ENCODE measurements around the gene MFAP4. TPM values are rescaled to one million over a fixed set of nuclear protein-coding genes. Genes with fewer than 3 reads are reported as not detected.

Gene MFAP4
- total RNA-seq, 2 donors from 2014 or later = 0.44 to 0.82 TPM

DNA sequence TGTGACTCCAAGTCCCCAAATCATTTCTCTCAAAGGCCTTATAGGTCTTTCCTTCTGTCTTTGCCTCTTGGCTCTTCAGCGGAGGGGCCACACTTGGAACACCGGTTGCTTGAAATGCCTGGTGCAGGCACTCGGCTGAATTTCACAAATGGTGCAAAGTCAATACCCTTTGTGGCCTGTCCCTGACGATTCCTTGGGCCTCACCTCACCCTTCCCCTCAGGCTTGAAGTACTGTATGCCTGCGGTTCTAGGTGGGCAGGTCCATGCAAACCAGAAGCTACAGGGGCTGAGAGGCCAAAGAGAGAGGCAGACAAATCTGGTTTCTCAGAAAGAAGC, 20.4 kb downstream of the MFAP4 start:
- Mint-ChIP-seq H3K9me3 (no peaks in the 10 kb centered on the region), H3K27ac (no peak overlapping the region), H3K36me3 (ENCODE audit: insufficient read depth in 2 of 2) (no peaks in the 10 kb centered on the region), H3K27me3 (ENCODE audit: low read depth) (no peaks in the 10 kb centered on the region), H3K4me3 (no peak overlapping the region), H3K4me1 (ENCODE audit: low read depth) (peaks cover 22% of the 10 kb centered on the region)
- ATAC-seq (replicated peaks in 1 of 2) (no peak), DNase-seq (no peak)

DNA sequence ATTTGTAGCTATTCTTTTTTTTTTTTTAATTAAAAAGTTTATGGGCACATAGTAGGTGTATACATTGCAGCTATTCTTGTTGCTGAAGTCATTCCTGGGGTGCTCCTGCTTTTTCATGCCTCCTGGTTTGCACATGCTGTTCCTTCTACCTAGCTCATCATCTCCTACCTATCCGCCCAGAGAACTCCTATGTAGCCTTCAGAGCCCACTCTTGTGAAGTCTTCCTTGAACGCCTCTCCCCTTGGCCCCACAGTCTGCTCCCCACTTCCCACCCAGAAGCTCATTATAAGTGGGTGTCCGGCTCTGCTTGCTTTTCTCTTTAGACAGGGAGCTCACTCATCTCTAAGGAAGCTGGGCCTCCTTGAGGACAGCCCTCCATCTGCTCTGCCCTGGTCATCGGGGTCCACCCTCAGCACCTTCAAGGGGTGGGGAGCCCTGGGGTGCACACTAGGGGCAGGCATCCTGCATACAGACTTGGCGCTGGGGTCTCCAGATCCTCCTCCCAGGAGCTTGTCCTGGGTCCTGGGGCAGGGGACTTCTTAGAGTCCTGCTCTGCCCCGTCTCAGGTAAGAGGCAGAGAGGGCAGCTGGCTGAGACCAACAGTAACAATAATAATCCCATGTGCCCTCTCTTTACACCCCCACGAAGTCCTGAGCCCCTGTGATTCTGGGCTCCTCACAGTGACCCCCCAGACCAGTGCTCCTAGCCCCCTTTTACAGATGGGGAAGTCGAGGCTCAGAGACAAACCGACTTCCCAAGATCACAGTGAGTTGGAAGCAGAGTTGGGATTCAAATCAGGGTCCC, 21.0 kb downstream of the MFAP4 start:
- no peak overlapping the region for H3K4me3 Mint-ChIP-seq
- ATAC-seq (replicated peaks in 1 of 2) (no peak), DNase-seq (no peak)
- no peaks in the 10 kb centered on the region for H3K36me3 Mint-ChIP-seq (ENCODE audit: insufficient read depth in 2 of 2)
- peaks cover 6% of the 10 kb centered on the region for H3K27me3 Mint-ChIP-seq (ENCODE audit: low read depth)
- H3K9me3 Mint-ChIP-seq = no peaks in the 10 kb centered on the region
- no peak overlapping the region for H3K27ac Mint-ChIP-seq
- peaks cover 23% of the 10 kb centered on the region for H3K4me1 Mint-ChIP-seq (ENCODE audit: low read depth)

GRCh38 chr17:19365499-19365817, 21.5 kb downstream of the MFAP4 start:
- Mint-ChIP-seq H3K27me3 (ENCODE audit: low read depth) (peaks cover 6% of the 10 kb centered on the region), H3K4me1 (ENCODE audit: low read depth) (peaks cover 17% of the 10 kb centered on the region), H3K4me3 (no peak overlapping the region), H3K27ac (no peak overlapping the region), H3K36me3 (ENCODE audit: insufficient read depth in 2 of 2) (no peaks in the 10 kb centered on the region), H3K9me3 (no peaks in the 10 kb centered on the region)
- no peak for ATAC-seq (replicated peaks in 1 of 2)
- no peak for DNase-seq

DNA sequence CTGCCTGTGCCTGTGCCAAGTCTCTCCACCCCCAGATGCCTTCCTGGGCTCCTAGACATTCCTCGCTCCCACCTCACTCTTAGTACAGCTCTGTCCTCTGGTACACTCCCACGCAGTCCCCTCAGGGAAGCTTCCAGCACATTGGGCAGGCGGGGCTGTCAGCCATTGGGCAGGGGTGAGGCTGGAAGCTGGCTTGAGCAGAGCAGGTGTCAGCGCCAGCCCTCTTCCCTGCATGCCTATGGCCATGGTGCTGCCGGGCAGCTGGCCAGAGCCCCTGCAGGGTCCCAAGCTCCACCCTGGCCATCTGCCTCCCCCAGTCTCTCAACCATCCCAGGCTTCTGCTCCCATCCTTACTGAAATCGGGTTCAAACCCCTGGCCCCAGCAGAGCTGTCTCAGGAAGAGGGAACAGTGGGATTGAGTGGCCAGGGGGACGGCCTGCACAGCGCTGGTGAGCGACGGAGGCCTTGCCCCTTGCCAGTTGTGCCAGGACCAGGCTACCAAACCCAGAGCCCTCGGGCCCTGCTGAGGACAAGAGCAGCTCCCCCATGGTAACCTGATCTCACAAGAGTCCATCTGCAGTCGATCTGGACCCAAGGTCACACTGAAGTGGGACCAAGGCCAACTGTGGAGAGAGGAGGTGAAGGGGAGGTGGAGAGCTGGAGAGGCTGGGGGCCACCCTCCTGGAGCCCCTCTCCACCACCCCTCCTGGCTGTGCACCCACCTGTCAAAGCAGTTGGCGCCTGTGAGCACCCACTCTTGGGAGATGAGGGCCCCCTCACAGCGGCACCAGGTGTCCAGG, 22.1 kb downstream of the MFAP4 start:
- ATAC-seq (replicated peaks in 1 of 2) (no peak), DNase-seq (no peak)
- H3K27me3 Mint-ChIP-seq (ENCODE audit: low read depth) = peaks cover 6% of the 10 kb centered on the region
- H3K9me3 Mint-ChIP-seq = no peaks in the 10 kb centered on the region
- peaks cover 12% of the 10 kb centered on the region for H3K4me1 Mint-ChIP-seq (ENCODE audit: low read depth)
- no peak overlapping the region for H3K27ac Mint-ChIP-seq
- H3K36me3 Mint-ChIP-seq (ENCODE audit: insufficient read depth in 2 of 2) = no peaks in the 10 kb centered on the region
- H3K4me3 Mint-ChIP-seq = no peak overlapping the region

GRCh38 chr17:19363460-19364035, 23.4 kb downstream of the MFAP4 start:
- Mint-ChIP-seq H3K4me3 (no peak overlapping the region), H3K4me1 (ENCODE audit: low read depth) (peaks cover 9% of the 10 kb centered on the region), H3K9me3 (no peaks in the 10 kb centered on the region), H3K27ac (no peak overlapping the region), H3K36me3 (ENCODE audit: insufficient read depth in 2 of 2) (no peaks in the 10 kb centered on the region), H3K27me3 (ENCODE audit: low read depth) (peaks cover 6% of the 10 kb centered on the region)
- ATAC-seq (replicated peaks in 1 of 2) (no peak), DNase-seq (no peak)

DNA sequence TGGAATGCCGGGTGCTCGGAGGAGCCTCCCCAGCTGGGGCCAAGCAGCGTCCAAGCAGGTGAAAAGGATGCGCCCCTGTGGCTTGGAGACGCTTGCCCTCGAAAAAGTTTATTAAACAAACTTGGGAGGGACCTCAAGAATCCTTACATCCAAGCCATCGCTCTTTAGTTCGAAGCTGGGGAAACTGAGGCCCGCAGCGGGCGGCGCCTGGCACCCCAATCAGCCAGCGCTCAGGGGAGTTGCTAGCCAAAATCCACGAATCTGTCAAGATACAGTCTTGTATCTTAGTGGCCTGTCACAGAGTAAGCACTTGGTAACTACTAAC, 23.9 kb downstream of the MFAP4 start:
- H3K36me3 Mint-ChIP-seq (ENCODE audit: insufficient read depth in 2 of 2) = no peaks in the 10 kb centered on the region
- H3K9me3 Mint-ChIP-seq = no peaks in the 10 kb centered on the region
- H3K27ac Mint-ChIP-seq = no peak overlapping the region
- H3K27me3 Mint-ChIP-seq (ENCODE audit: low read depth) = peaks cover 6% of the 10 kb centered on the region
- peaks cover 9% of the 10 kb centered on the region for H3K4me1 Mint-ChIP-seq (ENCODE audit: low read depth)
- DNase-seq (no peak), ATAC-seq (replicated peaks in 1 of 2) (no peak)
- H3K4me3 Mint-ChIP-seq = peak overlapping the region; percentile 87

DNA sequence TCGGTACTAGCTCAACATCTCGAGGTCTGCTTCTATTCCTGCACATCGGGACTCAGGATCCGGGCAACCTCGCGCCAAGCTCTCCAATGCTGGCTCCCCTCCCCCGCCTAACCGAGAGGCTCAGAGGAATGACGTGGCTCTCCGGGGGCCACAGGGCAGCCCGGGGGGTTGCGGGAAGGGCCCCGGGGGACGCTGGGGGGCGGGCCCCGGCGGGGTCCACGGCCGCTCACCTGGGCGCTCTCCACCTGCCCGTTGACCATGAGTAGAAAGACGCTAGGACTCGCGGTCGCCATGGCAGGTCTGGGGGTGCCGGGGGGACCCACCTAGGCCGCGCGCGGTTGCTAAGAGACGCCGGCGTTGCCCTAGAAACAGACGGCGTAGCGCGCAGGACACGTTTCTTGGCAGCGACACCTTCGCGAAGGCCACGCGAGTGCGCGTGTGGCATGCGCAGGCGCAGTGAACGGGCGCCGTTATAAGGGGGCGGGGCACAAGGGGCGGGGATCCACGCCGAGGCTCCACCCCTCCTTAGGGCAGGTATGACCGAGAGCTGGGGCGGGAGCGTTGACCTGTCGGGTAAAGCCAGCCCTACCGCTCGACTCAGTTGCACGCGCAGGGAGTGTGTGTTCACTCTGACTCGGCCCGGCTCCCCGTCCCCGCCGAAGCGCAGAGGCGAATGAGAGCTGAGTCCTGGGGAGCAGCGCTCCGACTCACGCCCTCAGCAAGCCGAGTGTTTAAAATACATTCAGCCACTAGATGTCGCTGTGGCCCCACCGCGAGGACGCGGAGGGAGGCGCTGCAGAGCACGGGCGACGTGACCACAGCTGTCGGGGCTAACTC, 24.5 kb downstream of the MFAP4 start, which contains the start of gene B9D1:
Gene B9D1 (minus strand): TSS at position 447 of the 837 bp plus-strand sequence. CDS start 154 bp downstream, at position 293.
- peak within 1 kb of the TSS; percentile 87 for H3K4me3 Mint-ChIP-seq
- no peak within 1 kb of the TSS for H3K27ac Mint-ChIP-seq
- peaks cover 6% of the 10 kb centered on the region for H3K27me3 Mint-ChIP-seq (ENCODE audit: low read depth)
- H3K36me3 Mint-ChIP-seq (ENCODE audit: insufficient read depth in 2 of 2) = no peaks in the 10 kb centered on the region
- ATAC-seq (replicated peaks in 1 of 2) = peak; percentile 87 to 88
- H3K9me3 Mint-ChIP-seq = no peaks in the 10 kb centered on the region
- DNase-seq = peak; percentile 87 to 90
- peaks cover 9% of the 10 kb centered on the region for H3K4me1 Mint-ChIP-seq (ENCODE audit: low read depth)

DNA sequence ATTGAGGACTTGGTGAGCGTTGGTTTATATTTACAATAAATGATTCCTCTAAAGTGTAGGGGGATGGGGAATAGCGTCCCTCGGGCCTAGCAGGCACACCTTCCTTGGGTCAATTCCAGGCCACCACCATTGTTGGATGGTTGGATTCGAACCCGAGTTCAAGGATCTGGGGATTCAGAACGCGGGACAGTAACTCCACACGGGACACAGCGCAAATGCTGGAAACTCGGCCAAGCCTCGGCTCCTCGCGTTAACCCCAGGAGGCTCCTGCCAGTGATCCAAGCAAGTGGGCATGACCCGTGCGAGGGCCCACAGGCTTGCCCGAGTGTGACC, 25.1 kb downstream of the MFAP4 start:
- peaks cover 7% of the 10 kb centered on the region for H3K27me3 Mint-ChIP-seq (ENCODE audit: low read depth)
- peaks cover 9% of the 10 kb centered on the region for H3K4me1 Mint-ChIP-seq (ENCODE audit: low read depth)
- H3K27ac Mint-ChIP-seq = no peak overlapping the region
- H3K9me3 Mint-ChIP-seq = no peaks in the 10 kb centered on the region
- H3K36me3 Mint-ChIP-seq (ENCODE audit: insufficient read depth in 2 of 2) = no peaks in the 10 kb centered on the region
- DNase-seq (no peak), ATAC-seq (replicated peaks in 1 of 2) (no peak)
- H3K4me3 Mint-ChIP-seq = peak overlapping the region; percentile 87

DNA sequence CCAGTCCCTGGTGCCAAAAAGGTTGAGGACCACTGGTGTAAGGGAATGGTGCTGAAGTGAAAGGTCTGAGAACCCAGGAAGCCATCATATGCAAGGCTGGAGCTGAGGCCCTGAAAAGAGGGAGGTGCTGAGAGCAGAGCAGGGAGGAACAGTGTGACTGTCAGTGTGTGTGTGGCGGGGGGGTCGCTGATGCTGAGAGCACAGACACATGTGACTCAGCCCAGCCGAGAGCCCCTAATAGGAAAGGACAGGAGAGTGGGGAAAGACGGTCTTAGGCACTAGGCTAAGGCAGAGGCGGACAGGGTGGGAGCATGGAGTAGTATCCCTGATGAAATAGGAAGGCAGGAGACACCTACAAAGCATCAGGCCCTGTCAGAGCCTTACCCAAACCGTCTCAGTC, 25.7 kb downstream of the MFAP4 start:
- DNase-seq = no peak
- H3K9me3 Mint-ChIP-seq = no peaks in the 10 kb centered on the region
- peaks cover 11% of the 10 kb centered on the region for H3K27me3 Mint-ChIP-seq (ENCODE audit: low read depth)
- ATAC-seq (replicated peaks in 1 of 2) = no peak
- H3K4me3 Mint-ChIP-seq = peak overlapping the region; percentile 38 to 87
- H3K36me3 Mint-ChIP-seq (ENCODE audit: insufficient read depth in 2 of 2) = no peaks in the 10 kb centered on the region
- H3K27ac Mint-ChIP-seq = no peak overlapping the region
- peaks cover 9% of the 10 kb centered on the region for H3K4me1 Mint-ChIP-seq (ENCODE audit: low read depth)

DNA sequence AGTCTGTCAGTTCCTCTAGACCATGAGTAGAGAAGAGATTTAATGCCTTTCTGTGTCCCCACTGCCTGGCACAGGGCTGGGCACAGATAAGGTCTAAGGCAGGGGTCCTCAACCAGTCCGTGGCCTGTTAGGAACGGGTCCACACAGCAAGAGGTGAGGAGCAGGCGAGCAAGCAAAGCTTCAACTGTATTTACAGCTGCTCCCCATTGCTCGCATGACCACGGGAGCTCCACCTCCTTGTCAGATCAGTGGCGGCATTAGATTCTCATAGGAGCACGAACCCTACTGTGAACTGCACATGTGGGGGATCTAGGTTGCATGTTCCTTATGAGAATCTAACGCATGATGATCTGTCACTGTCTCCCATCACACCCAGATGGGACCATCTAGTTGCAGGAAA, 26.2 kb downstream of the MFAP4 start:
- Mint-ChIP-seq H3K9me3 (no peaks in the 10 kb centered on the region), H3K4me1 (ENCODE audit: low read depth) (peaks cover 9% of the 10 kb centered on the region), H3K27ac (no peak overlapping the region), H3K27me3 (ENCODE audit: low read depth) (peaks cover 11% of the 10 kb centered on the region), H3K36me3 (ENCODE audit: insufficient read depth in 2 of 2) (no peaks in the 10 kb centered on the region), H3K4me3 (no peak overlapping the region)
- ATAC-seq (replicated peaks in 1 of 2) = no peak
- no peak for DNase-seq

GRCh38 chr17:19359856-19360255, 27.1 kb downstream of the MFAP4 start:
- ATAC-seq (replicated peaks in 1 of 2) (no peak), DNase-seq (no peak)
- no peaks in the 10 kb centered on the region for H3K36me3 Mint-ChIP-seq (ENCODE audit: insufficient read depth in 2 of 2)
- no peak overlapping the region for H3K4me3 Mint-ChIP-seq
- H3K27me3 Mint-ChIP-seq (ENCODE audit: low read depth) = peaks cover 11% of the 10 kb centered on the region
- H3K9me3 Mint-ChIP-seq = no peaks in the 10 kb centered on the region
- H3K27ac Mint-ChIP-seq = no peak overlapping the region
- H3K4me1 Mint-ChIP-seq (ENCODE audit: low read depth) = peaks cover 9% of the 10 kb centered on the region

- Mint-ChIP-seq H3K4me3 (no peak overlapping the region), H3K27ac (no peak overlapping the region)
Observed at GRCh38 chr17:19359151-19359550, 27.8 kb downstream of the MFAP4 start.

GRCh38 chr17:19357761-19358160, 29.2 kb downstream of the MFAP4 start:
- Mint-ChIP-seq H3K36me3 (ENCODE audit: insufficient read depth in 2 of 2) (no peaks in the 10 kb centered on the region), H3K4me3 (no peak overlapping the region), H3K27ac (no peak overlapping the region), H3K4me1 (ENCODE audit: low read depth) (peaks cover 9% of the 10 kb centered on the region), H3K27me3 (ENCODE audit: low read depth) (peaks cover 17% of the 10 kb centered on the region), H3K9me3 (no peaks in the 10 kb centered on the region)
- no peak for ATAC-seq (replicated peaks in 1 of 2)
- no peak for DNase-seq

More at GRCh38 chr17:19359151-19359550, 27.8 kb downstream of the MFAP4 start:
- Mint-ChIP-seq H3K27me3 (ENCODE audit: low read depth) (peaks cover 14% of the 10 kb centered on the region), H3K9me3 (no peaks in the 10 kb centered on the region), H3K4me1 (ENCODE audit: low read depth) (peaks cover 9% of the 10 kb centered on the region), H3K36me3 (ENCODE audit: insufficient read depth in 2 of 2) (no peaks in the 10 kb centered on the region)
- DNase-seq (no peak), ATAC-seq (replicated peaks in 1 of 2) (no peak)
